HG03108 (cell line): ENCODE results near the gene IKZF3.

Experiments
- ATAC-seq: cut with Tn5 transposase; IDR thresholded peaks from one replicate; pipeline ENCODE4 v1.9.1; 2021; ENCODE audit warnings: moderate library complexity; ENCODE audit not compliant: unreplicated experiment

IKZF3 gene

GRCh38 chr17:39818358-39819000 is 45.6 kb downstream of the IKZF3 start:
- ATAC-seq, result no peak

DNA sequence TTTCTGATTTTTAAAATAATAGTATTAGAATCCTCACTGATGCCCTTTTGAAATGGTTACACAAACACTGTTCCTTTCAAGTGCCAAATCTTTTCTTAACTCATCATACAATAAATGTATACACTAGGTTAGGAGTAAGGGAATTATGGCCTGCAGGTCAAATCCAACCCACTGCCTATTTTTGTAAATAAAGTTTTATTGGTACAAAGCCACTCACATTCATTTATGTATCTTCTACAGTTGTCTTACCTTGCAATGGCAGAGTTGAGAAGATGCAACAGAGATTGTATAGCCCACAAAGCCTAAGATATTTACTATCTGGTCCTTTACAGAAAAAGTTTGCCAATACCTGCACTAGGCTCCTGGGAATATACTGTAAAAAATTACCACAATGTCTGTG is 47.8 kb downstream of the IKZF3 start:
- no peak for ATAC-seq

DNA sequence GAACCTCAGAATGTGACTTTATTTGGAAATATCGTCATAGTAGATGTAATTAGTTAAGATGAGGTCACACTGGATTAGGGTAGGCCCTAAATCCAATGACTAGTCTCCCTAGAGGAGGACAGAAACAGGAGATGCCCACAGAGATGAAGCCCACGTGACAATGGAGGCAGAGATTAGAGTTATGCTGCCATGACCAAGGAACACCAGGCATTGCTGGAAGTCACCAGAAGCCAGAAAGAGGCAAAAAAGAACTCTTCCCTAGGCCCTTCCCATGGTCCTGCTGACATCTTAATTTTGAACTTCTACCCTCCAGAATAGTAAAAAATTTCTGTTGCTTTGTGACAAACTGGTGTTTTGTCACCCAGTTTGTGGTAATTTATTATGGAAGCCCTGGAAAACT is 49.6 kb downstream of the IKZF3 start:
- no peak for ATAC-seq

DNA sequence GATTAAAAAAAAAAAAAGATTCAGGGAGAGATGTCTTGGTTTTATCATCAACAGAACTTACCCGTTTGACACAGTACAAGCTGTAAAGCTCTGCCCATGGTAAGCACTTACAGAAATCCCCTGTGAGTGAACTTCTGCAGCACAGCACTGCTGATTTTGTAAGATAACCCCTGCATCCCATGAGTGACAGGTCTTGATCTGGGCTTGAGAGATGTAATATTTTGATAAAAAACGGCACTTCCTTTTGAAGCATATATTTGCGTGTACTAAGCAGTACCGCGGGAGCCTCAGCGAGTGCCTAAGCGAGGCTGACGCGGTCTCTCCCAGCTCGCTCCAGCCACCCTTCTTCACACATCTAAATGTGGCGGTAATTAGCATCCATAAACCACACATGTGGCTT is 50.5 kb downstream of the IKZF3 start:
- ATAC-seq, result no peak

GRCh38 chr17:39812466-39812865 is 51.6 kb downstream of the IKZF3 start:
- ATAC-seq, result no peak

GRCh38 chr17:39810939-39811728 is 53.0 kb downstream of the IKZF3 start:
- ATAC-seq, result no peak

GRCh38 chr17:39809221-39809620 is 54.9 kb downstream of the IKZF3 start:
- ATAC-seq, result no peak

GRCh38 chr17:39808409-39808997 is 55.6 kb downstream of the IKZF3 start:
- no peak for ATAC-seq

DNA sequence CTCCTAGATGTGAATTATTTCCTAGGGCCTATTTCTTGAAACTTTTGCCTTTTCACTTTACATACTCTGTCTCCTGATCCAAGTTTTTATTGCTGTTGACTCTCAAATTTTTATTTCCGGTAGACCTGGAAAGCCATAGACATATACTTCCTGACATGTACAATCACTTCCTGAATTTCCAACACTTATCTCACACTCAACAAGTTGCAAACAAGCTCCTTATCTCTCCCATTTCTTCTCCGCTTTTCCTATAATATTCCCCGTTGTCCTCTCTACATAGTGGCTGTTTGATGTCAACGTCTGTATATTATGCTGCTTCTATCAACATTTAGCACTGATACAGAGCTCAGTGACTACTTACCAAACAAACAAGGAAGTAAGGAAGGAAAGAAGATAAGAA is 59.3 kb downstream of the IKZF3 start:
- no peak for ATAC-seq

DNA sequence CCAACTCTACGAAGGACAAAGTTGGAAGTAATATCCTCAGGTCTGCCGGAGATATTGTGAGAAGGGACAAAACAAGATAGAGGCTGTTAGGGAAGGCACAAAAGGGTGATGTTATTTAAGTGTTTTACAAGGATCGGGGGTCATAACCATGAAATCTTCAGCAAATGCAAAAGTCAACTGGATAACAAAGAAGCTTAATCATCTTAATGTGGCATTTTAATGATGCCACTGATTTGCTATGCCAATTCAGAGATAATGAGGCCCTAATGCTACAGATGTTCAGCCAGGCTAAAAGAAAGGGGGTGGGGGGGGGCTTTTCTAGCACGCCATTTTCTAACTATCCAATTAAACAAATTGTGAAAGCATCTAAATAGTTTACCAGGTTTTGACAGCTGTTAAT is 63.1 kb downstream of the IKZF3 start:
- no peak for ATAC-seq

DNA sequence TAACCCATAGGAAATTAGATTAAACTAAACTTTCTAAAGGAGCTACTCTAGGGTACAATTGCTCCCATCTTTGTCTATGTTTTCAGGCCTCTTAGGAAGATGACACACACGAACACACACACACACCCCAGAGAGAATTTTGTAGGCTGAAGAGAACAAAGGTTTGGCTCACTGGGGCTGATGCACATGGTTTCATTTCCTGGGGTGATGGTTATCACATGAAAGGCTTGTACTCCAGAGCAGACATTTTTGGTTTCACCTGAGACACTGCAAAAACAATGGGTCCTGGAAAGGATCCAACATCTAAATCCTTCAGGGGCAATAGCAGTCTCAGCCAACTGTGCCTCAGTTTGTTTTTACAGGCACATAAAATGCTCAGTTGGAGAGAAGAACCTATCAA is 63.6 kb downstream of the IKZF3 start:
- no peak for ATAC-seq

DNA sequence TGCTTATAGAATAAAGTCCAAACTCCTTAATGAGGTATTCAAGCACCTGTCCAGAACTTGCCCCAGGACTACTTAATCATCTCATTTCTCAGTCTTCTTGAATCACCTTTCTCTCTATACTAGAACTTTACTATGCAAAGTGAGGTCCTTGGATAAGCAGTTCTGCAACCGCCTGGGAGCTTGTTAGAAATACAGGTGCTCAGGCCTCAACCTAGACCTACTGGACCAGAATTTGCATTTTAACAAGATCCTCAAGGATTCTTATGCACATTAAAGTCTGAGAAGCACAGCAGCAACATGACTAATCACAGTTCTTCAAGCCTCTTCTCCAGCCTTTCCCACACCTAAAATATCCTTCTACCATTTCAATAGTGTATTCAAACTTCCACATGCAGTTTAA is 64.7 kb downstream of the IKZF3 start:
- no peak for ATAC-seq

DNA sequence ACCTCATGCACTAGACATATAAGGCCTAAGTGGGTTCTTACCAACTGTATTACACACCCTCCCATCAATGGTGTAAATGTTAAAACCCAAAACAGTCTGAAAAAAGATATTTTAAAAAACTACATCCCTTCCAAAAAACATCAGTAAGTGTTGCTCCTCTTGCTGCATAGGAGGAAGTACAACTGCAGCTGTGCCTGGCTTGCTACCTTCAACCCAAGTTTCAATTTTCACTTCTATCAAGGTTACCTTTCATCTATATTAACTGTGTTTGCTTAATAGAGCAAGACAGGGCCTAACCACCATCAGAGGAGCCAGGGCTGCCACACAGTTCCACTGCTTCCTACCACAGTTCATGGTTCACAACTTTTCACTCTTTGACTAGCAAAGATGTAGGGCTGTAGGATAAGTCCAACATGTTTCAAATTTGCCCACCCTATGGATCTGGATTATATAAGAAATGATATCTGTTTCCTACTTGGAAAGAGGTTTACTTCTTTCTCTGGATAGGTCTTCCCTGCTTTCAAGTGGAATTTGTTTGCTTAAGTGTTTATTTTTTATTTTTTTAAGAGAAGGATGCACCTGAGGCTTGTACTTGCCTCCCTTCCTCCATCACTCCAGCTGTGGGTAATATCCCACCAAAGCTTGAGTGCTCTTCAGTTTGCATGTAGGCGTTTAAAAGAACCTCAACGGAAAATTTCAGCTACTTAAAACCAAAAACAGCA is 69.7 kb downstream of the IKZF3 start:
- ATAC-seq, result peak; percentile 73

DNA sequence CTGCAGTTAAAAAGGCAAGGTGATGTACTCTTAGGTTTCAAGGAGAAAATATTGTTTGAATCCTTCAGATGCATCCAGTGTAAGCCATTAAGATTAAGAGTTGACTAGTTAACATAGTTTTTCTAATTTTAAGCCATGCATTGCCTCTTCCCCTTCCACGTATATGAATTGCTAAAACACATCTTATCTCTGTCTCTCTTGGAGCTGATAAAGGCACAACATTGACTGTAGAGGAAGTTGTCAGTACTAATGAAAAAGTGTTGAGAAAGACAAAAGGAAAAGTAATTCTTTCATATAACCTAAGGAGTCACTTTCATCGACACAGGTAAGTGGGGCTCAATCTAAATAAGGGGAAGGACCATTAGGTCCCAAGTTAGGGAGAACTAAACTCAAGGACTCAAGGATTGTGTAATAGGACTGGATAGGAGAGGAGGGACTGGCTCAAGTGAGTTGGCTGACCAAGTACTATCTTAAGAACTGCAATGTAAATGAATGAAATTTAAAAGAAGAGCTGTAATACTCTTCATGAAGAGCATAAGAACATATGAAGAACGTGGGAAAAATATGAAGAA is 70.7 kb downstream of the IKZF3 start:
- no peak for ATAC-seq

DNA sequence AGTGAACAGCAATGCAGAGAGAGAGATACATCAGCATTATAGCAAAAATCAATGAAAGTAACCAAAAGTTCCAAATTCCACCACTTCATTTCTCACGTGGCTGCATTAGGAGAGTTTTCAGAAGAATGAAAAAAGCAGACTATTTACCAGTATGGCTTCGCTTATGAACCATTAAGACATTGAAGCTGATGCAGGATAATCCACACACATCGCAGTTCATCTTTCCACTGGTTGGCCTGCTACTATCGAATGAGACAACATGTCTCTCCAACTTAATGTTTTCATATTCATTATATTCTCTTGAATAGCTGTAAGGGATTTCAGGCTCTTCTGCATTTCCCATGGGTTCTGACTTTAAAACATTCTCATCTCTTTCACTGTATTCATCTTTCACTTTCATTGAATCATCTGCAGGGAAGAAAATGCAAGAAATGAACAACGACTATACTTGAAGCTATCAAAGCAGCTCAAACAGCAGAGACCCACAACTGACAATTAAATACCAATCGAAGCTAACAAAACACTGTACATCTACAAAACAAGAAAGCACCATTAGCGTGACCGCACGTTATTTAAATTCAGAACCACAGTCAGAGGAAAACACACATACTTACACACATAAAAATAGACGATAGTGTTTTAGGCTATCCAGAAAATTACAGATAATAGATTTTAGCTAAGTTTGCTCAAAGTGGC is 71.4 kb downstream of the IKZF3 start:
- no peak for ATAC-seq

DNA sequence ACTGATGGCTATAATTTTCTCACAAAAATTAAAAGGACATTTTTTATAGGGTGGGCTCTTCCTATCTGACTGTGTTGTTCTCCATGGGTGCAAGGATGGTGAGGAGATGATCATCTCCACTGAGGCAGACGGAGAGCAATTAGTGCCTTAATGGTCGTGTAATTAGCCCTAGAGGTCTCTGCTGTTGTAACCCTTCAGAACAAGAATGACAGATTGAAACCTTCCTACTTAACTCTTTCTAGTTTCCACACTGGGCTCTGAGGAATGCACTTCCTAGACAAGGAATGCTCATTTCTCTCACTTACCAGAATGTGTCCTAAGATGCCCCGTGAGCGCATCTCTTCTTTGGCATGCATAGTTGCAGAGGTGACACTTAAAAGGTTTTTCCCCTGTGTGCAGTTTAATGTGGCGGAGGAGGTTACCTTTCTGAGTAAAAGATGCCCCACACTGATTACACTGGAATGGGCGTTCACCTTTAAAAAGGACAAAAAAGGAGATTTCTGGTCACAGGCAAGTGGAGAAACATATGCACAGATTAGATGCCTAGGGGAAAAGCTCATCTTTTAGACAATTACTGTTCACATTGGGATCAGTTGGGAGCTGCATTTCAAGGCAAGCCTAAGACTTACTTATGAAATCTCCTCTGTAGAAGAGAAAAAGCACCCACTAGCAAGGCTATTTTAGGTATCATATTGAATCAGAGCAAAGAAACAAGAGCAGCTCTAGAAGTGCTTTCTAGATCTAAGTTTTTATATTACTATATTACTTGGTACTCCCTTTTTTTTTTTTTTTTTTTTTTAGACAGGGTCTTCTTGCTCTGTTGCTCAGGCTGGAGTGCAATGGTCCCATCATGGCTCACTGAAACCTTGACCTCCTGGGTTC is 72.8 kb downstream of the IKZF3 start:
- ATAC-seq, result no peak

GRCh38 chr17:39787743-39788484 is 76.2 kb downstream of the IKZF3 start:
- ATAC-seq, result no peak

DNA sequence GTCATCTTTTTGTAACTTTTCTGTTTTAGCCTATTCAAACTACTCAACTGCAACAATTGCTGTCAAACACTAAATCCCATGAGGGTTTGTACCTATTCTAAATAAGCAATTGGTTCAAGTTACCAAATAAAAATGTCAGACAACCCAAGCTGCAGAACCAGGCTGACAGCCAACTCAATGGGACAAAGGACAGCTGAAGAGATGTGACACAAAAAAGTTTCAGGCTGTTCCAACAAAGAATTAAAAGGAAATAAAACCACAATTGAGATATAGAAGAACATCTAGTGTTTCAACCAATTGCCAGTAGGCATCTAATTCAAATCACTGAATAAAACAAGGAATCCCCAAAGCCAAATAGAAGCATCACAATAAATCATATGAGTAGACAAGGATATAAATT is 77.1 kb downstream of the IKZF3 start:
- no peak for ATAC-seq

- ATAC-seq, result no peak
Observed at GRCh38 chr17:39782980-39783379, 81.1 kb downstream of the IKZF3 start.
